Mucosa of stomach (tissue), 1 donor: ENCODE measurements around the gene SLC43A3.
"Not testable (repeated sequence)": the region's sequence is repeated elsewhere in the genome, so short reads cannot be mapped to it uniquely, and the experiment has no call there.

Experiments used
- H3K27me3 ChIP-seq: one replicate; pipeline ENCODE4 v1.7.0; 2013; ENCODE audit warnings: mild to moderate bottlenecking, low read length; ENCODE audit not compliant: control insufficient read depth, insufficient read depth
- H3K36me3 ChIP-seq: one replicate; pipeline ENCODE4 v1.7.0; 2013; ENCODE audit warnings: low read length; ENCODE audit not compliant: control insufficient read depth, insufficient read depth
- H3K4me1 ChIP-seq: one replicate; pipeline ENCODE4 v1.7.0; 2013; ENCODE audit warnings: mild to moderate bottlenecking, low read length; ENCODE audit not compliant: control insufficient read depth, insufficient read depth
- H3K4me3 ChIP-seq: one replicate; pipeline ENCODE4 v1.7.0; 2013; ENCODE audit warnings: low read length
- H3K9ac ChIP-seq: one replicate; pipeline ENCODE4 v1.7.0; 2013; ENCODE audit warnings: mild to moderate bottlenecking, low read length, moderate library complexity
- H3K9me3 ChIP-seq: one replicate; pipeline ENCODE4 v1.7.0; 2013; ENCODE audit warnings: mild to moderate bottlenecking, low read length, moderate library complexity; ENCODE audit not compliant: control insufficient read depth
- donor health status: Pancreatic carcinoma.

SLC43A3 gene

DNA sequence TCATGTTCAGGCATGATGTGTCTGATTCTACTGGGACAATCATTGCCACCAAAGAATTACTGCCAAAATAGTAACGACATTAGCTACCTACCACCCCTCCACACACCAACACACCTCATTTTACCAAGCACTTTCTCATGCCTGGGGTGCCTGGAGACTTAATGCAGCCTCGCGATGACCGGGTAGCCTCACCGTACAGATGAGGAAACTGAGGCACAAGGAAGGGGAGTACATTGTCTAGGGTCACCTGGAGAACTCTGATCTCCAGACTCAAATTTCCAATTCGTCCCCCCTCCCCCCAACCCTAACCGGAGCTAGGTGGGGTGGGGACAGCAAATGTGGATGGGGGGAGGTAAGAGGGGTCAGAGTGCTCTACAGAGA lies 30.7 kb upstream of the SLC43A3 start:
- Histone ChIP-seq H3K27me3 (peaks cover 50% of the 10 kb centered on the region), H3K4me3 (no peak overlapping the region), H3K36me3 (no peaks in the 10 kb centered on the region), H3K9ac (no peak overlapping the region), H3K4me1 (peaks cover 41% of the 10 kb centered on the region), H3K9me3 (no peaks in the 10 kb centered on the region)

GRCh38 chr11:57456960-57457642 lies 30.2 kb upstream of the SLC43A3 start:
- no peak overlapping the region for H3K9ac ChIP-seq
- no peaks in the 10 kb centered on the region for H3K9me3 ChIP-seq
- no peak overlapping the region for H3K4me3 ChIP-seq
- peaks cover 41% of the 10 kb centered on the region for H3K4me1 ChIP-seq
- peaks cover 44% of the 10 kb centered on the region for H3K27me3 ChIP-seq
- no peaks in the 10 kb centered on the region for H3K36me3 ChIP-seq

DNA sequence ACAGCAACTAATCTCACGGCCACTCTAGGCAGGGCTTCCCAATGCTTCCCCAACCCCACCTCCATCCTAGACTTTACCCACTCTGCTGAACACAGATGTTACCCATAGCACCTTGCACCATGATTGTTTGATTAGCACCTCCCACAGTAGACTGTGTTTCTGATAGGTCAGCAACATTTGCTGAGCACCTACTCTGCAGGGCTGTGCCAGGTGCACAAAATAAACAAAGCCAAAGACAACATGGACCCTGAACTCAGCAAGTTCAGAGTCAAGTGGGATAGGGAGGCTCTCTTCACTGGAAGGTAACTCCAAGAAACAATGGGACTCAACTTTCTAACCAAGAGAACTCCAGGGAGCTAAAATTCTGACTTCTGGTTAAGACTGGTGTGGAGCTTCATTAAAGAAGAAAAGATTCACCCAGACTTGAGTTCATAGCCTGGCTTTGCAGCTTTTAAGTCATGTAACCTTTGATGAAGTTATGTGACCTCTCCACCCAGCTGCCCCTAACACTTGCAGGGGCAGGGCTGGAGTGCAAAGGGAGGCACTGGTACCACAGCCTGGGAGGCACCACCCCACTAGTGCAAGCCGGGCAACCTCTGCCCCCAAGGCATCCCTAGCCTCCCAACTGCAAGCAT lies 26.7 kb upstream of the SLC43A3 start:
- H3K36me3 ChIP-seq = no peaks in the 10 kb centered on the region
- no peak overlapping the region for H3K9ac ChIP-seq

DNA sequence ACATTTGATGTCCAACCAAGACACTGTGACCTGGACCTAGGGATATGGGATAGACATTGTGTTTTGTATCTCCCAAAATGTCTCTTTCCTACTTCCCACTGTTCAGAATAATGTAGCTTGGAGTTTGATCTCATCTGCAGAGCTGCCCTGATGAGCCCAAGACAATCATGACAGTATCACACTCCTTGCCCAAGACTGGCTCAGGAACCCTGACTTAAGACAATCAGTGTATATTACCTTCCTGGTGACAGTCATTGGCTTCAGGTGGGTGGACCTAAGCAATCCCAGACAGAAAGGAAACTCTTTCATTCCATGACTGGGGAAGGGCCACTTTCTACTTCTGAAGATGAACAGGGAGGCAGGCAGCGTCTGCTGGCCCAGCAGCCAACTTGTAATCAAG lies 19.1 kb upstream of the SLC43A3 start:
- no peaks in the 10 kb centered on the region for H3K4me1 ChIP-seq
- H3K9ac ChIP-seq = no peak overlapping the region
- H3K9me3 ChIP-seq = no peaks in the 10 kb centered on the region
- no peak overlapping the region for H3K4me3 ChIP-seq
- no peaks in the 10 kb centered on the region for H3K36me3 ChIP-seq
- peaks cover 3% of the 10 kb centered on the region for H3K27me3 ChIP-seq

More for the DNA sequence above, 26.7 kb upstream of the SLC43A3 start:
- Histone ChIP-seq H3K4me1 (peaks cover 26% of the 10 kb centered on the region), H3K9me3 (no peaks in the 10 kb centered on the region), H3K4me3 (no peak overlapping the region), H3K27me3 (peaks cover 13% of the 10 kb centered on the region)

GRCh38 chr11:57445122-57445394 lies 18.1 kb upstream of the SLC43A3 start:
- not testable (repeated sequence) for H3K27me3 ChIP-seq, H3K36me3 ChIP-seq, H3K9me3 ChIP-seq, H3K9ac ChIP-seq, H3K4me1 ChIP-seq, H3K4me3 ChIP-seq

GRCh38 chr11:57444362-57445121 lies 17.6 kb upstream of the SLC43A3 start:
- Histone ChIP-seq H3K9ac (no peak overlapping the region), H3K36me3 (no peaks in the 10 kb centered on the region), H3K9me3 (no peaks in the 10 kb centered on the region), H3K27me3 (peaks cover 3% of the 10 kb centered on the region), H3K4me1 (no peaks in the 10 kb centered on the region), H3K4me3 (no peak overlapping the region)

GRCh38 chr11:57440744-57441414 lies 14.0 kb upstream of the SLC43A3 start:
- Histone ChIP-seq H3K27me3 (no peaks in the 10 kb centered on the region), H3K4me3 (no peak overlapping the region), H3K36me3 (no peaks in the 10 kb centered on the region), H3K4me1 (peaks cover 8% of the 10 kb centered on the region), H3K9me3 (no peaks in the 10 kb centered on the region), H3K9ac (no peak overlapping the region)

- H3K36me3 ChIP-seq = no peaks in the 10 kb centered on the region
- no peaks in the 10 kb centered on the region for H3K9me3 ChIP-seq
- no peak overlapping the region for H3K4me3 ChIP-seq
- no peaks in the 10 kb centered on the region for H3K27me3 ChIP-seq
- H3K9ac ChIP-seq = no peak overlapping the region
- peaks cover 8% of the 10 kb centered on the region for H3K4me1 ChIP-seq
Measured at GRCh38 chr11:57439786-57440185, 12.9 kb upstream of the SLC43A3 start.

GRCh38 chr11:57438345-57439285 lies 11.7 kb upstream of the SLC43A3 start:
- Histone ChIP-seq H3K36me3 (no peaks in the 10 kb centered on the region), H3K4me1 (peaks cover 8% of the 10 kb centered on the region)

DNA sequence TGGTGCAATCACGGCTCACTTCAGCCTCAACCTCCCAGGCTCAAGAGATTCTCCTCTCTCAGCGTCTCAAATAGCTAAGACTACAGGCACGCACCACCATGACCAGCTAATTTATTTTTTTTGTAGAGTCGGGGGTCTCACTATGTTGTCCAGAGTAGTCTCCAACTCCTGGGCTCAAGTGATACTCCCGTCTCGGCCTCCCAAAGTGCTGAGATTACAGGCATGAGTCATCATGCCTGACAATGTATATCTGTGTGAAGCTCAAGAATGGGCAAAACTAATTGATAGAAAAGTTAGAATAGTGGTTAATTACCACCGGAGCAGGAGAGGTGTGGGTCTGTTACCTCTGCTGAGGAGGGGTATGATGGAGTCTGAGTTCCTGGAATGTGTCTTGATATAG lies 9.1 kb upstream of the SLC43A3 start:
- H3K9me3 ChIP-seq = no peaks in the 10 kb centered on the region
- no peak overlapping the region for H3K4me3 ChIP-seq
- H3K4me1 ChIP-seq = peaks cover 8% of the 10 kb centered on the region
- no peaks in the 10 kb centered on the region for H3K36me3 ChIP-seq
- H3K9ac ChIP-seq = no peak overlapping the region
- no peaks in the 10 kb centered on the region for H3K27me3 ChIP-seq

More at GRCh38 chr11:57438345-57439285, 11.7 kb upstream of the SLC43A3 start:
- Histone ChIP-seq H3K4me3 (no peak overlapping the region), H3K27me3 (no peaks in the 10 kb centered on the region), H3K9ac (no peak overlapping the region), H3K9me3 (no peaks in the 10 kb centered on the region)

- Histone ChIP-seq H3K9ac (no peak overlapping the region), H3K9me3 (no peaks in the 10 kb centered on the region), H3K4me1 (peaks cover 9% of the 10 kb centered on the region), H3K4me3 (no peak overlapping the region), H3K36me3 (no peaks in the 10 kb centered on the region), H3K27me3 (no peaks in the 10 kb centered on the region)
Measured at GRCh38 chr11:57434640-57435546, 8.0 kb upstream of the SLC43A3 start.
